G401 (cell line): Measurements from ENCODE around the gene FAH. TPM values are rescaled to one million over a fixed set of nuclear protein-coding genes. Genes with fewer than 3 reads are reported as not detected.

Source experiments
- DNase-seq: peaks from one replicate; pipeline ENCODE4 v3.0.0-alpha.2; 2015; ENCODE audit warnings: low spot score
- in situ Hi-C: cut with HindIII; loops from 2 replicates; pipeline ENCODE4 v1.10.0; 2016; ENCODE audit warnings: low sequenced_read_pairs, mixed read lengths
- total RNA-seq: library from RNA; depleted of rRNA; stranded (reverse); fragments of >200 nt; shearing (Covaris generic); gene quantifications from 2 replicates; pipeline ENCODE4 v1.2.3, GENCODE V29; 2014

FAH gene
- total RNA-seq, 1 experiment from 2014 or later: 29.3 TPM

DNA sequence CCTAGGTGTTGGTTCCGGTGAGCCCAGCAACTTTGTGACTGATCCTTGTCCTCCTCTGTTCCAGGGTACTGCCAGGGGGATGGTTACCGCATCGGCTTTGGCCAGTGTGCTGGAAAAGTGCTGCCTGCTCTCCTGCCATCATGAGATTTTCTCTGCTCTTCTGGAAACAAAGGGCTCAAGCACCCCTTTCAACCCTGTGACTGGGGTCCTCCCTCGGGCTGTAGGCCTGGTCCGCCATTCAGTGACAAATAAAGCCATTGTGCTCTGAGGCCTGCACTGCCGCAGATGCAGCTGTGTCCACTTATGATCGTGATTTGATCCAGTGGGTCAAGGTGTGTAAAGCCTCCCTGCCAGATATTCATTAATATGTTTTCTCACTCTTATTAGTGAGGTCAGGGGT, 33.3 kb downstream of the FAH start:
- no peak for DNase-seq
- in situ Hi-C loops: no loop called here

GRCh38 chr15:80186597-80186996, 33.8 kb downstream of the FAH start:
- in situ Hi-C loops: no loop called here
- no peak for DNase-seq

- no peak for DNase-seq
- in situ Hi-C loops: no loop called here
Observed at GRCh38 chr15:80188251-80188650, 35.5 kb downstream of the FAH start.

- DNase-seq: no peak
- in situ Hi-C loops: no loop called here
Observed at GRCh38 chr15:80191198-80191597, 38.4 kb downstream of the FAH start.

- DNase-seq: no peak
- in situ Hi-C loops: no loop called here
Observed at GRCh38 chr15:80191897-80192595, 39.2 kb downstream of the FAH start.

GRCh38 chr15:80194186-80194585, 41.4 kb downstream of the FAH start:
- DNase-seq: no peak
- in situ Hi-C loops: no loop called here

GRCh38 chr15:80194914-80195313, 42.1 kb downstream of the FAH start:
- in situ Hi-C loops: no loop called here
- no peak for DNase-seq

- in situ Hi-C loops: no loop called here
- no peak for DNase-seq
Observed at GRCh38 chr15:80199366-80199765, 46.6 kb downstream of the FAH start.

- no peak for DNase-seq
- in situ Hi-C loops: no loop called here
Observed at GRCh38 chr15:80199869-80200268, 47.1 kb downstream of the FAH start.

DNA sequence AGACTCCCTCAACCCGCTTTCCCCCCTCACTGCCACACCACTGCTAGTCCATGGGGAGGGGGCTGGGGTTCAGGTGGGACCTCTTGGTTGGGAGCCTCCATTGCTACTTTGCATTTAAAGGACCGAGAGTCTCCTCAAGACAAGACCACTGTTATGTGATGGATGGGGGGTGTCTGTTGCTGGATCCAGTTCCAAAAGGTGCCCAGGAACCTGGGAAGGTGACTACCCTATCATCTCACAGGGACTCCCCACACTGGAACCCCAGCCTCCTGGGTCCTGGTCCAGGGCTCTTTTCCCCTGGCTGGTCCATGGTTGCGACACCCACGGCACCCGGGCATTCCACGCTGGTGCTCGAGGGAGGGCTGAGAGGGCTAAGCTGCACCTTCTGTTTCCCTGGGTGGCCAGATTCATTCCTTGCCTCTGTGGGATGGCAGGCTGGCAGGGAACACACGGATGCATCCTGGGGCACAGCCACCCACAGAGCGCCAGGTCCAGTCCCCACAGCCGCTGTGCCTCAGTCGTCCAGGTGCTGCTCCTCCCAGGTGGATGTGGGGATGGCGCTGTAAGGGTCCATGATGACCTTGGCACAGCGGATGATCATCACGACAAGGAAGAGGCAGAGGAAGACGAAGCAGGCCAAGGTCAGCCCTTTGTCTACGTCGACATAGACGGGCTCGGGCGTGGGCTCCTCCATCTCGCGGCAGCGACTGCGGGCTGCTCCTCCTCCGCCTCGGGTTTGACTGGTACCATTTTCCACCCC, 48.6 kb downstream of the FAH start:
- DNase-seq: no peak
- in situ Hi-C loops: no loop called here

GRCh38 chr15:80202016-80202315, 49.2 kb downstream of the FAH start:
- in situ Hi-C loops: no loop called here
- DNase-seq: no peak

GRCh38 chr15:80202641-80203360, 50.0 kb downstream of the FAH start:
- no peak for DNase-seq
- in situ Hi-C loops: no loop called here

- no peak for DNase-seq
- in situ Hi-C loops: no loop called here
Observed at GRCh38 chr15:80203361-80203885, 50.6 kb downstream of the FAH start.

- in situ Hi-C loops: no loop called here
- DNase-seq: no peak
Observed at GRCh38 chr15:80204231-80204630, 51.4 kb downstream of the FAH start.

GRCh38 chr15:80207887-80208286, 55.1 kb downstream of the FAH start:
- in situ Hi-C loops: no loop called here
- no peak for DNase-seq

- peak; percentile 63 for DNase-seq
- in situ Hi-C loops: no loop called here
Observed at GRCh38 chr15:80208758-80209734, 56.2 kb downstream of the FAH start.

DNA sequence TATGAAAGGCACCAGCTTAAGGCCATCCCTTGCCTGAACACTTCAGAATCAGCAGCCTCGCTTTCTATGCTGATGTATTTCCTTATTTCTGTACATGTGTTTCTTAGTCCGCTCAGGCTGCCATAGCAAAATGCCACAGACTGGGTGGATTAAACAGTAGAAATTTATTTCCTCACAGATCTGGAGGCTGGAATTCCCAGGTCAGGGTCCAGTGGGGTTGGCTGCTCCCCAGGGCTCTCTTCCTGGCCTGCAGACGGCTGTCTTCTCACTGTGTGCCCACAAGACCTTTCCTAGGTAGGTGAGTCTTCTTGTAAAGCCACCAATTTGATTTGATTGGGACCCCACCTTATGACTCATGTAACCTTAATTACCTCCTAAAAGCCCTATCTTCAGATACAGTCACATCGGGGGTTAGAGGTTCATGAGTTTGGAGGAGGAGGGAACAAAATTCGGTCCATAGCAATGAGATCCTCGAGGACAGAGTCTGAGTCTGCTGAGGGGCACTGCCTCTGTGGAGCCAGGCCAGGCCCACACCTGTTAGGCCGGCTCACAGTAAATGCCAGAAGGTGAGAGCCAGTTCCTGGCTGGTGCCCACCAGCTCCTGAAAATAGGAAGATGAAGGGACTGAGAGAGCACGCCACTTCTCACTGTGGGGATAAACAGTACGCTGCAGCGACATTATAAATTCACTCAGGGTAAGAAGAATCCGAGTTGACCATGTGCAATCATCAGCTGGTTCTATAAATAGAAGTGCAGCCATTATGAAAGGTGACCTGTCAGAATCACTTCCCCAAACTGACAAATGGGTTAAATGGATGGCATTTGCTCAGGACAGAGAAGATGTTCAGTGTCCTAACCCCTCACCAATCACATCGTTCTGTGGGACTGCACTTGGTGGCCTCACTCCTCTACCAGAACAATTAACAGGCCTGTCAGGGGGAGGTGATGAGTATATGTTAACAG, 58.1 kb downstream of the FAH start:
- in situ Hi-C loops: no loop called here
- peak; percentile 78 for DNase-seq

GRCh38 chr15:80211976-80212375, 59.2 kb downstream of the FAH start:
- DNase-seq: no peak
- in situ Hi-C loops: no loop called here
